ENCODE data around the gene ATP6V1F. TPM values are rescaled to one million over a fixed set of nuclear protein-coding genes. Genes with fewer than 3 reads are reported as not detected.

The ATP6V1F gene
- total RNA-seq, 1 experiment from 2014 or later = 115 TPM

DNA sequence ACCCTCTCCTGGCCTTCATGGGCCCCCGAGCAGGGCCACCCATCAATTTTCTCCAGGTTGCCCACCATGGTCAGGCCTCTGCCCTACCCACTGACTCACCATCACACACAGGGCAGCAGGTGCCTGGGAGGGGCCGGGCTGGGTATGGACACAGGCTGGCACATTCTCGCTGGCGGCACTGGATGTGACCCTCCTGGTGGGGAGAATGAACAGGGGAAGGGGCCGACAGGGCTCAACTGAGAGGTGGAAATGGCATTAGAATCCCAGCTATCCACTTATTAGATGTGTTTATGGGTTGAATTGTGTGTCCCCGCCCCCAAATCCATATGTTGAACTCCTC lies 31.4 kb downstream of the ATP6V1F start:
- no peak overlapping the region for H3K23ac ChIP-seq (ENCODE audit: insufficient read length, low read depth, low read length)
- H3T11ph ChIP-seq (ENCODE audit: low read length) = no peak overlapping the region
- no peak overlapping the region for H3K18ac ChIP-seq (ENCODE audit: insufficient read length, low read depth, low read length)
- no peak overlapping the region for H2BK15ac ChIP-seq (ENCODE audit: low read depth, low read length)
- no peak overlapping the region for H4K91ac ChIP-seq (ENCODE audit: insufficient read length, low read depth, low read length)
- H2AK5ac ChIP-seq (ENCODE audit: insufficient read length, low read length) = no peak overlapping the region
- peaks cover 6% of the 10 kb centered on the region in 3 experiments for H3K36me3 Mint-ChIP-seq (ENCODE audit: insufficient read depth in 1 of 3, low read depth in 3 of 3)
- no peaks in the 10 kb centered on the region for H4K20me1 ChIP-seq (ENCODE audit: control insufficient read depth, insufficient read depth, insufficient read length)
- H4K5ac ChIP-seq (ENCODE audit: insufficient read length, low read depth, low read length) = no peak overlapping the region
- no peak overlapping the region for H3K14ac ChIP-seq (ENCODE audit: insufficient read depth, low read length)
- no peaks in the 10 kb centered on the region for H3K27me3 ChIP-seq (ENCODE audit: insufficient read depth, low read length)
- H3K9ac ChIP-seq (ENCODE audit: extremely low read depth, insufficient read length, low read length) = no peak overlapping the region
- no peak overlapping the region for H3K4me2 ChIP-seq (ENCODE audit: insufficient read depth, insufficient read length, low read length)
- H2BK20ac ChIP-seq (ENCODE audit: low read depth, low read length, poor library complexity, severe bottlenecking) = no peak overlapping the region
- H2BK5ac ChIP-seq (ENCODE audit: insufficient read length, low read length) = no peak overlapping the region
- peaks cover 3 to 4% of the 10 kb centered on the region in 2 experiments for H3K9me3 Mint-ChIP-seq
- no peak overlapping the region for H4K8ac ChIP-seq (replicated peaks; ENCODE audit: insufficient read length, low read depth, low read length)
- no peaks in the 10 kb centered on the region for H3K79me1 ChIP-seq (ENCODE audit: insufficient read depth, low read depth, low read length, poor library complexity, severe bottlenecking)
- H3K4me1 ChIP-seq (ENCODE audit: insufficient read depth, low read length) = no peaks in the 10 kb centered on the region
- H3K4ac ChIP-seq (ENCODE audit: low read depth, low read length) = no peak overlapping the region
- WGBS (ENCODE audit: extremely low coverage, insufficient read length, low lambda C conversion rate) = no CpG with 5 or more reads among the region's 6 CpGs
- H3K9me3 ChIP-seq (ENCODE audit: control insufficient read depth, low read depth, low read length) = no peaks in the 10 kb centered on the region
- H3K27me3 Mint-ChIP-seq (ENCODE audit: low read depth) = peaks cover 11% of the 10 kb centered on the region
- DNase-seq = no peak
- no peak overlapping the region for H2BK120ac ChIP-seq (ENCODE audit: low read depth, low read length, poor library complexity, severe bottlenecking)
- peaks cover 3 to 5% of the 10 kb centered on the region in 2 experiments; a peak in 2 of 4 replicates for H3K4me1 Mint-ChIP-seq
- no peaks in the 10 kb centered on the region for H3K79me2 ChIP-seq (ENCODE audit: insufficient read depth, low read length)
- H2BK12ac ChIP-seq (ENCODE audit: insufficient read length, low read depth, low read length) = no peak overlapping the region
- H3K4me3 Mint-ChIP-seq = no peak overlapping the region
- TF ChIP-seq, protein P1, sequence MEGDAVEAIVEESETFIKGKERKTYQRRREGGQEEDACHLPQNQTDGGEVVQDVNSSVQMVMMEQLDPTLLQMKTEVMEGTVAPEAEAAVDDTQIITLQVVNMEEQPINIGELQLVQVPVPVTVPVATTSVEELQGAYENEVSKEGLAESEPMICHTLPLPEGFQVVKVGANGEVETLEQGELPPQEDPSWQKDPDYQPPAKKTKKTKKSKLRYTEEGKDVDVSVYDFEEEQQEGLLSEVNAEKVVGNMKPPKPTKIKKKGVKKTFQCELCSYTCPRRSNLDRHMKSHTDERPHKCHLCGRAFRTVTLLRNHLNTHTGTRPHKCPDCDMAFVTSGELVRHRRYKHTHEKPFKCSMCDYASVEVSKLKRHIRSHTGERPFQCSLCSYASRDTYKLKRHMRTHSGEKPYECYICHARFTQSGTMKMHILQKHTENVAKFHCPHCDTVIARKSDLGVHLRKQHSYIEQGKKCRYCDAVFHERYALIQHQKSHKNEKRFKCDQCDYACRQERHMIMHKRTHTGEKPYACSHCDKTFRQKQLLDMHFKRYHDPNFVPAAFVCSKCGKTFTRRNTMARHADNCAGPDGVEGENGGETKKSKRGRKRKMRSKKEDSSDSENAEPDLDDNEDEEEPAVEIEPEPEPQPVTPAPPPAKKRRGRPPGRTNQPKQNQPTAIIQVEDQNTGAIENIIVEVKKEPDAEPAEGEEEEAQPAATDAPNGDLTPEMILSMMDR (conservative IDR thresholded peaks at IDR 0.05) = no peak
- H3K27ac Mint-ChIP-seq = no peak overlapping the region
- H3K27ac ChIP-seq (ENCODE audit: insufficient read length, low read depth, low read length) = no peak overlapping the region
- peaks cover 9% of the 10 kb centered on the region for H3K23me2 ChIP-seq (ENCODE audit: insufficient read length, low read depth, low read length, poor library complexity, severe bottlenecking)
- H2AFZ ChIP-seq (ENCODE audit: low read length) = no peak overlapping the region
- no peak overlapping the region for H3K56ac ChIP-seq (ENCODE audit: insufficient read length, low read depth, low read length)

Data from H9 (cell line).